HG03565 (cell line): ENCODE measurements around the gene NUB1.

Experiments used
- ATAC-seq: cut with Tn5 transposase; IDR thresholded peaks from one replicate; pipeline ENCODE4 v1.9.1; 2021; ENCODE audit warnings: mild to moderate bottlenecking, moderate library complexity; ENCODE audit not compliant: unreplicated experiment

Gene NUB1

DNA sequence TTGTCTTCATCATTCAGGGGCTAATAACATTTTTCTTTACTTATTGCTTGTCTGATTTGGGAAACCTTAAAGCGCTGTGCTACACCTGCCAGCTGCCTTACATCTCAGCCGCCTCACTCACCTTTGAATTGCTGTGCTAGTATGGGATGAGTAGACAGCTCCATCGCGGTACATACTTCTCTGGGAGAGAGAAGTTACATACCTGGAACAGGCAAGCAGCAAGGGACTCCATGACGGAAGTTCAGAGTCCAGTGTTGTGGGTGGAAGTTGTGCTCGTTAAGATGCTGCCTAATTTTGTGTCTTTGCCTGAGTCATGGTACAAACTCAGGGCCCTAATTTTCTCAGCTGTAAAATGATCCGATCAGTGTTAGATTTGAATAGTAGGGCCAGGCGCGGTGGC is 1.9 kb downstream of the NUB1 start:
- no peak for ATAC-seq

- ATAC-seq: no peak
These were observed 4.2 kb downstream of the NUB1 start for GRCh38 chr7:151345576-151346469.

- no peak for ATAC-seq
These were observed 4.8 kb downstream of the NUB1 start for GRCh38 chr7:151346470-151346769.

- ATAC-seq: no peak
These were observed 5.6 kb downstream of the NUB1 start for GRCh38 chr7:151347200-151347599.

GRCh38 chr7:151348970-151349369 is 7.4 kb downstream of the NUB1 start:
- ATAC-seq: no peak

DNA sequence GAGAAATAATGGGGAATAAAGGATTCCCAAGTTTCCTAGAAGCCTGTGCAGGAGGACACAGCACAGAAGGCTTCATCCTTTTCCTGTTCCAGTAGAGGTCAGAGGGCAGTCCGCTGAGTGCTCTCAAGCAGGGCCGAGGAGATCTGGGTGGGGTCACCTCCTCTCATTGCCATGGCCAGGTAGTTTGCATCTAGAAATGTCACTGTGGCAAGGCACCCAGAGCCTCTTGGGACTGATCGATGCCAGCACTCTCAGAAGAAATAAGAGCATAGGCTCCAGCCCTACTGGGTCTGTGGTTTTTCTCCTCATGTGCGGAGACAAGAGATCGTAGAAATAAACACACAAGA is 7.9 kb downstream of the NUB1 start:
- ATAC-seq: peak; percentile 19

DNA sequence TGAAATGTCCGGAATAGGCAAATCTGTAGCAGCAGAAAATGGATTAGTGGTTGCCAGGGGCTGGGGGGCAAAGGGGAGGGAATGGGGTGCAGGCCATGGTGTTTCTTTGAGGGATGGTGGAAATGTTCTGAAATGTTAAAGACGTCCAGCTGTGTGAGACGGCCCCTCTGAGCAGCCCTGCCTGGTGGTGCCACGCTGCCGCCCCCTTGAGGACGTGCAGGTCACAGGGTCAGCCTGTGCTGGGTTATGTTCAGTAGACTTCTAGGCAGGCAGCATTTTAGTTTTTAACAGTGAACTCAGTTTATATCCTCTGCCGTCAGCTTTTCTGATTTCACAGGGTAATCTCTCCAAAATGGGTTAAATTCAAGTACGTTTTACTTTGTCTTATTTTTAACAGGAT is 9.4 kb downstream of the NUB1 start:
- no peak for ATAC-seq

DNA sequence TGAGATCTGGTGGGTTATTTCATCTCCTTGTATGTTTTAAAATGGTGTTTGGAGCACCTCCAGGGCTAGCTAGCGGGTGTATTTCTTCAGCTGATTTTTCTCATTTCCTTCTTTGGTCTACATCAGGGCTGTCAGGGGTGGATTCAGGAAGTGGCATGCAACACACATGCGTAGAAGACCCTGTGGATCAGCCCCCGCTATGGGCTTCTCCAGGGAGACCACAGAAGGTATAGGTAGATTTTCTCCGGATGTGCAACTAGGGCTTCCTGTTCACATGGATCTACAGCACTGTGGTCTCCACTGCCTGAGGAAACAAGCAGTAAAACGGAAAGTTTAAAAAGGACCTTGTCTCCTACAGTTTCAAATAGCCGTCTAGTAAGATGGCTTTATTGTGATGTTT is 10.4 kb downstream of the NUB1 start:
- ATAC-seq: peak; percentile 27

- ATAC-seq: no peak
These were observed 10.9 kb downstream of the NUB1 start for GRCh38 chr7:151352512-151352911.

- no peak for ATAC-seq
These were observed 19.8 kb downstream of the NUB1 start for GRCh38 chr7:151361193-151361959.

DNA sequence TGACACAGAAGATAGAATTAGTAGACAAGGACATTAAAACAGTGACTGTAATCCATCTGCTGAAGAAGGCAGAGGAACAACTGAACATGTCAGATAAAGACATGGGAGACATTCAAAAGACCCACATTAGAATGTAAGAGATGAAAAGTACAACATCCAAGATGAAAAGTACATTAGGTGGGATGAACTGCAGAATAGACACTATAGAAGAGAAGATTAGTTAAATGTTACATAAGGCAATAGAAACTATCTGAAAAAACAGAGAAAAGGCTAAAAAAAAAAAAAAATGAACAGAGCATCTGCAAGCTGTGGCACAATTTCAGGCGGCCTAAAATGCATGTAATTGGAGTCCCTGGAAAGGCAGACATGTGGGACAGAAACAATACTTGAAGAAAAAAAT is 21.6 kb downstream of the NUB1 start:
- ATAC-seq: no peak

DNA sequence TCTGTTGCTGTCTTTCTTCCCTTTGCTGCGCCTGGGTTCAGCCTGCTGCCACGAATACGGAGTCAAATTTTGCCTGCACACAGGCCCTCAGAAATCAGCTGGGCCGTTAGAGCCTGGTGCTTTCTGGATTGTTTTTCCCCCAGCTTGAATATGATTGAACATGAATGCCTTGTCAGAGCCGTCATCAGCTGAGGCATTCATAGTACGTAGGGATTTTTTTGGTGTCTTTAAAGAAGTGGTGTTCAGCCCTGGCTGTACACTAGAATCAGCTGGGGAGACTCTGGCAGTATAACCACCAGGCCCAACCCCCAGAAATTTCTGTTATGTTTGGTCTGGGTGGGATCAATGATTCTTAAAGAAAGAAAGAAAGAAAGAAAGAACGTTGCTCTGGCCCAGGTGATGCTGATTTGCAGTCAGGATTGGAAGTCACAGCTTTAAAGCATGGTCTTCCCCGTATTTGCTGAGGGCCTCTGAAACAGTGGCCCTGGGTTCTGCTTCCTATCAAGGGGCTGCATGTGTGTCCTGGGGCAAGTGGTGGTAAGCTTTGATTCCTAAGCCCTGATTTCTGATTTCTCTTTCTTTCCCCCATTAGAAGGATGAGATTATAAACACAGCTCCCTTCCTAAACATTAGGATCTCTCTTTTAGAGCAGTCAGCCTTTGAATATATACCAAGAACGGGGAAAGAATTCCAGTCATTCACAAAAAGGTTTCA is 24.7 kb downstream of the NUB1 start:
- ATAC-seq: no peak

DNA sequence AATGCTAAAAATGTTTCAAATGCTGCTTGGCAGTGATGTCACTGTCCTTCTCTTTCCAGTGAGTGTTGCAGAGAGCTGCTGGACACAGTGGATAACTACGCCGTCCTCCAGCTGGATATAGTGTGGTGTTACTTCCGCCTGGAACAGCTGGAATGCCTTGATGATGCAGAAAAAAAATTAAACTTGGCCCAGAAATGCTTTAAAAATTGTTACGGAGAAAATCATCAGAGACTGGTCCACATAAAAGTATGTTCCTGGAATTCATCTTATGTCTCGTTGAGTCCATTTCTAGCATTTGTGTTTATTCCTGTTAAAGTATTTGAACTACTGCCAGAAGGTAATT is 25.2 kb downstream of the NUB1 start:
- no peak for ATAC-seq

DNA sequence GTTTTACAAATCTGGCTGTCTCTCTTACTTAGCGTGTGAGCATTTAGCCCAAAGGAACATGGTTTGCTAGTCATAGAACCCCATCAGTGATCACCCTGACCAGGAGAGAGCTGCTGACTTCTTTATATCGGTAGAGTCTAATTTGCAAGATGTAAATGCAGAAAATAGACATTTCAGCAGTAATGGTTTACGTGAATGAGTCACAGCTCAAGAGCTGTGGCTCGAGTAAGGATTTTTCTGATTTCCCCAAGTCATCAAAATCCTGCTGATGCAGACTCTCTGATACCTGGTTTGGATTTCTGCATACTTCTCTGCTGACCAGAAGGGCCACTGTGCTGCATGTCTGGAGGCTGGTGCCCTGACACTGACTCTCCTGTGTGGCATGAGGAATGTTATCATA is 25.7 kb downstream of the NUB1 start:
- no peak for ATAC-seq

- peak; percentile 71 for ATAC-seq
These were observed 26.5 kb downstream of the NUB1 start for GRCh38 chr7:151368136-151368571.

GRCh38 chr7:151371266-151371665 is 29.7 kb downstream of the NUB1 start:
- ATAC-seq: no peak

- no peak for ATAC-seq
These were observed 31.1 kb downstream of the NUB1 start for GRCh38 chr7:151372612-151373265.

DNA sequence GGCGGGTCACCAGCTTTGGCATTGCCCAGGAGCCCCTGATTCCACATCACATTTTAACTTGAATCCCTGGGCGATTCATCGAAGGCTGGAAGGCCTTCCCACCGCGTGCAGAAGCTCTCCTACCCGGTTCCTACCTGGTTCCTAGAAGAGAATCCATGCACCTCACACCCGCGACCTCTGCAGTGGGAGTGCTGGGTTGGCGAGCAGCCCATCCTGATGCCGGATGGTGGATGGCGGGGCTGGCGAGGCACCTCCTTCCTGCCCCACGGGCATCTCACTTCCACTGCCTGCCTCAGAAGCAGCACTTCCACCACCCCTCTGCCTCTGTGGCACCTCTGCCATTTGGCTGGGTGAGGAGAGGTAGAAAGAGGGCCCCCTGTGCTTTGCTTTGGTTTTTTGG is 32.0 kb downstream of the NUB1 start:
- no peak for ATAC-seq

DNA sequence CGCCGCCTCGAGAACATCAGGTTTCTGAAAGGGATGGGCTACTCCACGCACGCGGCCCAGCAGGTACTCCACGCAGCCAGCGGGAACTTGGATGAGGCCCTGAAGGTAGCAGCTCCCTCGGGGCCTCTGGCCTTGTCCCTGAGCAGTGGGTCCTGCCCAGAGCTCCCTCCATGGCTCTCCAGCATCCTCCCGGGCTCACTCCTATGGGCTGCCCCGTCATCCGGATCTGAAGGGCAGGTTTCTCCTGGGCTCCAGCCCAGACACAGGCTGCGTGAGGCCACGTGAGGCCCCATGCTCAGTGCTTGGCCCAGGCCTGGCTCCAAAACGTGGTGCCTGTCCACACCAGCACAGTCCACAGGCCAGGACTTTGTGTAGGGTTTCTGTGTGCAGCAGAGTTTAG is 32.5 kb downstream of the NUB1 start:
- ATAC-seq: no peak

DNA sequence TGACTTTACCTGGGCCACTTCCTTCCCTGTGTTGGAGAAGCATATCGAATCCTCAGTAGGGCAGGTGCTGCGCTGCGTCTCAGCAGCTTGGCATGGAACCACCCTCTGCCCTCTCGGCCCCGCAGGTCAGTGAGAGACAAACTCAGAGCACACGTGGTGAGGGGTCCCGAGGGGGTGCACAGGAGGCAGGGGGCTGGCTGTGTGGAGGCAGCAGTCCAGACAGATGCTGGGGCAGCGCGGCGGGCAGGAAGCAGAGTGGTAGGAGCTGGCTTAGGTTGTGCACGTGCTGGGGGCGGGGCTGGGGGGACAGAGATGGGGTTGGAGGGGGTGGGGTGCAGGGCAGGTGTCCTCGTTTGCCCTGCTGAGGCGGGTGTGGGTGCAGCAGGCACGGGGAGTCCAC is 33.1 kb downstream of the NUB1 start:
- ATAC-seq: no peak

- no peak for ATAC-seq
These were observed 34.1 kb downstream of the NUB1 start for GRCh38 chr7:151375530-151376217.
